HG03457 (cell line): ENCODE results near the gene MACROH2A2.

Experiments used
- ATAC-seq: cut with Tn5 transposase; IDR thresholded peaks from one replicate; pipeline ENCODE4 v1.9.1; 2021; ENCODE audit warnings: moderate number of reproducible peaks; ENCODE audit not compliant: unreplicated experiment

Gene MACROH2A2

DNA sequence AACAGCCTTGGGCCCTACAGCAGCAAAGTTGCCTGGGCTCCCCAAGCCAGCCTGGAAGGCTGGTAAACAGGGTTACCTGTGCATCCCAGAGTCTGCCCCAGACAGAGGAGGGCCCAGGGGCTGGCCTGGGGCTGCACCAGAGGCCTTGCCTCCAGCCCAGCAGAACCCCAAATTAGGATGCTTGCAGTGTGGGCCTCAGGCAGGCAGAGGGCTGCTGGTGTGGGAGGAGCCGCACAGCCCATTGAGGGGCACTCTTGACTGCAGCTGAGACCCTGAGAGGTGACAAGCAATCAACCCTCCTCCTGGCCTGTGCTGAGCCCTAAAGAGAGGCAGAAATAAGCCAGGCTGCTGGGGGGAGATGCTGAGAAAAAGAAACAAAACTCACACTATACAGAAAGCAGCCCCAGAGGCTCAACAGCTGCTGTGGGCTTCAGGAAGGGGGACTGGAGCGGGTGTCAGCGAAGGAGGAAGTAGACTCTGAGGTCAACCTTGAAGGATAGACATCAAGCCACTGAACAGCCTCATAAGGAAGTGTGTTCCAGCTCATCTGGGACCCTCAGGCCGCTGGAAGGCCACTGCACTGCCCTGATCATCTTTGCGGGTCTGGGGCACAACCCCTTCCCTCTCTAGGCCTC lies 73.4 kb downstream of the MACROH2A2 start:
- ATAC-seq = no peak

- no peak for ATAC-seq
Measured at GRCh38 chr10:70126700-70127395, 74.2 kb downstream of the MACROH2A2 start.

GRCh38 chr10:70130878-70131559 lies 78.4 kb downstream of the MACROH2A2 start:
- no peak for ATAC-seq

- ATAC-seq = no peak
Measured at GRCh38 chr10:70131560-70131937, 78.9 kb downstream of the MACROH2A2 start.

- ATAC-seq = peak; percentile 52
Measured at GRCh38 chr10:70132098-70133029, 79.7 kb downstream of the MACROH2A2 start, which contains the start of gene AIFM2. Gene AIFM2 (minus strand): TSS chr10:70132825. CDS start chr10:70124084, 8,741 bp downstream.

DNA sequence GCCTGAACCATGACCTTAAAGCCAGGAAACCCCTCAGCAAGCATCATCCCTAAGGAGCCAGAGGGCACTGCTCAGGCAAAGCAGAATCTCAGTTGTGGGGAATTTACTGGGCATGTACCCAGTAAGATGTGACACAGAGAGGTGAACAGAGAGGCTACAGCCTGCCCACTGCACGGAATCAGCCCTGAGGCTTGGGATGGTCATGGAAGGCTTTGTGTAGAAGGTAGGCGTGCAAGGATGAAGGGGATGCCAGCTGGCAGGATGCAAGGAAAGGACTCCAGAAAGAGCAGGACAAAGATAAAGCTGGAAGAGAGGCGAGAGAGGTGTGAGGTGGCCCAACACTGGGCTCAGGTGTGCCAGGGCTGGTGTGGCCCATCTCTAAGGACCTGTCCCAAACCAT lies 82.4 kb downstream of the MACROH2A2 start:
- no peak for ATAC-seq

- ATAC-seq = no peak
Measured at GRCh38 chr10:70135684-70136083, 83.0 kb downstream of the MACROH2A2 start.

DNA sequence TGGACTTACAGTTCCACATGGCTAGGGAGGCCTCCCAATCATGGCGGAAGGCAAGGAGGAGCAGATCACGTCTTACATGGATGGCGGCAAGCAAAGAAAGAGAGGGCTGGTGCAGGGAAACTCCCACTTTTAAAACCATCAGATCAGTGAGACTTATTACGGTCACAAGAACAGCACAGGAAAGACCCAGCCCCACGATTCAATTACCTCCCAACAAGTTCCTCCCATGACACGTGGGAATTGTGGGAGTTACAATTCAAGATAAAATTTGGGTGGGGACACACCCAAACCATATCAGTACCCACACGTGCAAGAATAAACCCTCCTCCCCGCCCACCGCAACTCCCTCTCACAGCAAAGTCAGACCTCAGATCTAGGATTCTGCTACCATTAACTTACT lies 84.5 kb downstream of the MACROH2A2 start:
- no peak for ATAC-seq

DNA sequence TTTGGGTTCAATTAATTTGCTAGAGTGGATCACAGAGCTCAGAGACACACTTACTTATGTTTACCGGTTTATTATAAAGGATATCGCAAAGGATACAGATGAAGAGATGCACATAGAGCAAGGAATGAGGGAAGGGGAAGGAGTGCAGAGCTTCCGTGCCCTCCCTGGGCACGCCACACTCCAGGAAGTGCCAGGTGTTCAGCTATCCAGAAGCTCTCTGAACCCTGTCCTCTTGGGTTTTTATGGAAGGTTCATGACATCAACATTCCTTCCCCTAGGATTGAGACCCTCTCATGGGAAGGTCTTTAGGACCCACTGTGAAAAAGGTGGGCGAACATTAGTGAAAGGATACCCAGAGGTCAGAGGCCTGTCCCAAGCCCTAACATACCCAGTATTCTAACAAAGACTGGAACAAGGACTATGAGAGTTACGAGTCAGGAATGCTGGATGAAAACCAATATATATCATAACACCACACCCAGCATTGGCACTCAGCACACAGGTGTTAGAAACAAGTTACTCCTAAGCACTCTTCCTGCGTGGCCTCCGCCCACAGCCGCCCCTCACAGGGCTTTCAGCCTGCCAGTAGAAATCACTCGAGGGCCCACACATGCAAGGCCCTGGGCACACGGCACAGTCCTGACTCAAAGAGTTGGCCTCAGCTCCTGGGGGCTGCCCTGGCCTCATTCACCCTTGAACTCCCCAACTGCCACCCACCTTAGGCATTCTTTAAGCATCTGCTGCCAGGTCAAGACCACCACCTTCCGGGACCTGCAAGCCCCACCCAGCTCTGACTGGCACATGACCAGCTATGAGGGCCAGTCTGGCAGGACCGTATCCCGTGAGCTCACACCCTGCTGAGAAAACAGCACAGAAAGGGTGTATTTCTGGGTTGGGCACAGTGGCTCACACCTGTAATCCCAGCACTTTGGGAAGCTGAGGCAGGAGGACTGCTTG lies 85.6 kb downstream of the MACROH2A2 start:
- no peak for ATAC-seq

DNA sequence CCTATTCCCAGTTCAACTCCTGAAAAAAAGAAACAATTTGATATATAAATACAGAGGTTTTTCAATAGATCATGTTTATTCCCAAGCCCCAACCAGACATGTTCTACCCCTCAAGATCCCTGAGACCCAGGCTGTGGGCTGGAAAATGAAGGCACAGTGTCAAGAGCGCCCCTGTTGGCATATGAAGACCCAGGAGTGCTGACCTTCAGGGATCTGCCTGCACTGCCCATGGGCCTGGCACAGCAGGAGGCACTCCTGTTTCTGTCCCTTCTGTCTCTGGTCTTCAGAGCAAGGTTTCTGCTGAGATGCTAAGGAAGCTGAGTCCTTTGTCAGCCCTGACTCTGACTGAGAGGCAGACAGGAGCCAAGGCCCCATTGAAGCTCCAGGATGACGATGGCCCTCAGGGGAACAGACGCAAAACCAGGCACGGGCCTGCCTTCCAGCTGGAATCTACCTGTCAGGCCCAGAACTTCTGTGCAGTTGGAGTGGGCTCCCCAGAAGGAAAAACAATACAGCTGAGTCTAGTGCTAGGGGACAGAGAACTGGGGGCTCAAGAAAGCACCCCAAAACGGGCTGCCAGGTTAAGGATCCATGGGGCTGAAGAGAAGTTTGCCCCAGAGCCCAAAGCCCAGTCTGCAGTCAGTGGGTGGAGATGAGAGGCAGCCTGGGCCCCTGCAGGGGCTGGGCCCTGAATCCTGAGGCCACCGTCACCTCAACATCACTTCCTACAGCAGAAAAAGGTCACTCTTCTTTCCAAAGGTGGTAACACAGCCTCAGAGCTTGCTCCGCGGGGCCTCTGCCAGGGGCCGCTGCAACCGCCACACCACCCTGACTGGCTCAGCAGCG lies 86.7 kb downstream of the MACROH2A2 start:
- no peak for ATAC-seq

DNA sequence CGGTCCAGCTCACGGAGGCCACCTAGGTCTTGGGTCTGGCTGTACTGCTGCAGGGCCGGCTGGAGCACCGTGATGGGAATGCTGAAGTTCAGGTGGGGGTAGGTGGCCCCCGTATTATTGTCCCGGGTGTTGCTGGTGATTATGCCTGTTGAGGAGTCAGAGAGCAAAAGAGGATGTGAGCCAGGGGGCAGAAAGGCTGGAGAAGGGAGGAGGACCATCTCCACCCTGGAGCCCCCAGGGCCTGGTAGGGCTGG lies 87.3 kb downstream of the MACROH2A2 start:
- no peak for ATAC-seq

- ATAC-seq = no peak
Measured at GRCh38 chr10:70140297-70140696, 87.7 kb downstream of the MACROH2A2 start.

GRCh38 chr10:70142555-70142954 lies 89.9 kb downstream of the MACROH2A2 start:
- no peak for ATAC-seq

DNA sequence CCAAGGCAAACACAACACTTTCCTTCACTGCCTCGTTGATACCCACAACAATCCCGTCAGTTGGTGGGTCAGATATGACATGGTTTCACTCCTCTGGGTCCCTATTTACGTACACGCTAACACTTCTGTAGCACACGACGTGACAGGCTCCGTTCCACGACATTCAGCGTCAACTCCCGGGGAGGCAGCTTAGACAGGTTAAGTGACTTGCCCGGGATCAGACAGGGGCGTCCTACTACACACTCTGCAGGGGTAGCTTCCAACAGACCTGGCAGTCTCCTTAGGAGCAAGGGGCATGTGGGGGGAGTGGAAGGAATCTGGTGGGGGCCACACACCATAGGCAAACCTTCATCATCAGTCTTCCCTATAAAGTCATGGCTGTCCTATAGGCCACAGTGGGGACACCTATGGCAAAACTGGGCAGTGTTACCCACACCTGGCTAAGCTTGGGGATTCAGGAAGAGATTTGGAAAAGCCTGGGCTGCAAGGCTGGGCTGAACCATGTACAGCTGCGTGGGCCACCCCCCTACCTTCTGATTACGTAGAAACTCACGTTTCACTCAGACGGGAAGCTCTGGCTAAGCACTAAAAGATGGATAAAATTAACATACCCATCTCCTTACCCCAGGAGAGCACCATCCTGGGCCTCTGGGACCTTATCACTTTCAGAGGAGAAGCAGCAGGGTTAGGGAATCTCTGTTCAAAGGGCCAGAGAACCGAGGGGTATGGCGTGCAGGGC lies 91.9 kb downstream of the MACROH2A2 start:
- no peak for ATAC-seq

GRCh38 chr10:70145166-70145665 lies 92.6 kb downstream of the MACROH2A2 start:
- peak; percentile 2 for ATAC-seq

GRCh38 chr10:70145666-70146488 lies 93.2 kb downstream of the MACROH2A2 start:
- ATAC-seq = peak; percentile 35

GRCh38 chr10:70146489-70147258 lies 94.0 kb downstream of the MACROH2A2 start, which contains the start of gene TYSND1:
Gene TYSND1 (minus strand): TSS chr10:70146700. CDS start chr10:70146586, 114 bp downstream.
- peak; percentile 91 for ATAC-seq
